ENCODE results near the gene BCL11B. TPM values are rescaled to one million over a fixed set of nuclear protein-coding genes. Genes with fewer than 3 reads are reported as not detected.

BCL11B gene
- total and polyA plus RNA-seq, 9 of the 15 experiments (the other 6 are each of a cell fraction or from before 2014, with no cell fraction given), result 0.09 TPM; not detected in 8

GRCh38 chr14:99143126-99143525 is 128.9 kb downstream of the BCL11B start:
- Histone ChIP-seq H3K27me3 (ENCODE audit: control insufficient read depth in 2 of 2, insufficient read depth in 2 of 2, low read length in 2 of 2) (peaks cover 2 to 9% of the 10 kb centered on the region in 2 experiments; a peak in 4 of 5 replicates), H3K4me1 (replicated peaks in 1 of 2; ENCODE audit: control insufficient read depth in 2 of 2, insufficient read depth in 2 of 2, low read length in 2 of 2) (no peaks in the 10 kb centered on the region), H4K20me1 (replicated peaks; ENCODE audit: control insufficient read depth, insufficient read depth, low read length) (no peaks in the 10 kb centered on the region), H3K4me3 (no peak overlapping the region), H3K79me2 (ENCODE audit: control insufficient read depth, insufficient read depth, low read length) (no peaks in the 10 kb centered on the region), H3K36me3 (ENCODE audit: control insufficient read depth, insufficient read depth, low read length) (no peaks in the 10 kb centered on the region), H2AFZ (ENCODE audit: low read depth, low read length) (no peak overlapping the region), H3K27ac (ENCODE audit: extremely low read depth, low read depth, low read length) (no peak overlapping the region), H3K9me1 (ENCODE audit: control insufficient read depth, insufficient read depth, low read length) (no peaks in the 10 kb centered on the region), H3K4me2 (ENCODE audit: insufficient read depth, low read length) (no peak overlapping the region), H3K9me3 (replicated peaks; ENCODE audit: control insufficient read depth, insufficient read depth, low read depth, low read length) (no peaks in the 10 kb centered on the region), H3K9ac (ENCODE audit: insufficient read depth in 1 of 2, low read depth in 2 of 2, low read length in 2 of 2) (no peak overlapping the region)
- no peak for ATAC-seq
- BruUV-seq (replicated peaks), result no TSS peak
- DNase-seq (ENCODE audit: extremely low read depth in 1 of 4, low spot score in 3 of 4), result no peak
- CTCF ChIA-PET (ENCODE audit: low intra/inter-chr PET ratio), result no interaction called here
- in situ Hi-C loops (cut with MboI), result no loop called here
- no peak for TF ChIP-seq EHMT2 (IDR thresholded peaks at IDR 0.05)
- no peak for TF ChIP-seq HDAC8 (tag; IDR thresholded peaks at IDR 0.05)
- TF ChIP-seq TEAD2 (tag; IDR thresholded peaks at IDR 0.05), result no peak
- no peak for TF ChIP-seq KHSRP (IDR thresholded peaks at IDR 0.05)
- no peak for TF ChIP-seq RBBP5 (IDR thresholded peaks at IDR 0.05; ENCODE audit: borderline replicate concordance, insufficient read depth, low read length, poor library complexity, severe bottlenecking)
- TF ChIP-seq NELFE (IDR thresholded peaks at IDR 0.05; ENCODE audit: insufficient read depth, insufficient read length), result no peak
- no peak for TF ChIP-seq ZNF445 (CRISPR knock-in tag; IDR thresholded peaks at IDR 0.05; ENCODE audit: low read depth)
- TF ChIP-seq ZNF121 (CRISPR knock-in tag; conservative IDR thresholded peaks at IDR 0.05), result no peak
- TF ChIP-seq E2F3 (CRISPR knock-in tag; IDR thresholded peaks at IDR 0.05), result no peak
- TF ChIP-seq ZNF76 (CRISPR knock-in tag; IDR thresholded peaks at IDR 0.05; ENCODE audit: borderline replicate concordance), result no peak
- no peak for TF ChIP-seq TRIM25 (IDR thresholded peaks at IDR 0.05; ENCODE audit: borderline replicate concordance)
- no peak for TF ChIP-seq ID3 (CRISPR knock-in tag; IDR thresholded peaks at IDR 0.05)
- TF ChIP-seq ID3 (tag; IDR thresholded peaks at IDR 0.05), result no peak
- TF ChIP-seq NCOA4 (IDR thresholded peaks at IDR 0.05; ENCODE audit: partially characterized antibody), result no peak
- TF ChIP-seq ZFP36 (IDR thresholded peaks at IDR 0.05; ENCODE audit: low read depth, low read length, partially characterized antibody), result no peak
- TF ChIP-seq MYNN (IDR thresholded peaks at IDR 0.05), result no peak
- no peak for TF ChIP-seq MYNN (CRISPR knock-in tag; IDR thresholded peaks at IDR 0.05)
- TF ChIP-seq ZNF436 (CRISPR knock-in tag; IDR thresholded peaks at IDR 0.05), result no peak
- TF ChIP-seq CBFA2T3 (IDR thresholded peaks at IDR 0.05), result no peak
- TF ChIP-seq CXXC5 (CRISPR knock-in tag; IDR thresholded peaks at IDR 0.05), result no peak
- FAIRE-seq, result no peak
- WGBS (ENCODE audit: insufficient coverage, low coverage, missing lambda C conversion rate), result 0% methylated on average over 2 of the region's 2 CpGs
- POLR2A ChIA-PET, result no interaction called here
- intact Hi-C loops (cut with micrococcal nuclease), result no loop called here
